GM21528 (cell line): ENCODE results near the gene WDR46.
"Not testable (repeated sequence)": the region's sequence is repeated elsewhere in the genome, so short reads cannot be mapped to it uniquely, and the experiment has no call there.

Source experiments
- ATAC-seq: cut with Tn5 transposase; IDR thresholded peaks from one replicate; pipeline ENCODE4 v1.9.1; 2021; ENCODE audit warnings: mild to moderate bottlenecking, moderate library complexity; ENCODE audit not compliant: unreplicated experiment, low FRiP score

Gene WDR46

GRCh38 chr6:33289784-33290315 is 811 bp upstream of the WDR46 start:
- peak; percentile 17 for ATAC-seq

GRCh38 chr6:33288141-33288920 is 708 bp downstream of the WDR46 start:
- ATAC-seq = peak; percentile 7

- ATAC-seq = no peak
Measured at GRCh38 chr6:33286946-33287914, 1.8 kb downstream of the WDR46 start.

GRCh38 chr6:33285214-33285613 is 3.8 kb downstream of the WDR46 start:
- not testable (repeated sequence) for ATAC-seq

- no peak for ATAC-seq
Measured at GRCh38 chr6:33280539-33280938, 8.5 kb downstream of the WDR46 start.

- ATAC-seq = no peak
Measured at GRCh38 chr6:33279971-33280511, 9.0 kb downstream of the WDR46 start.

GRCh38 chr6:33279257-33279695 is 9.8 kb downstream of the WDR46 start:
- no peak for ATAC-seq

- no peak for ATAC-seq
Measured at GRCh38 chr6:33278810-33279209, 10.2 kb downstream of the WDR46 start.

- no peak for ATAC-seq
Measured at GRCh38 chr6:33278392-33278741, 10.7 kb downstream of the WDR46 start.

GRCh38 chr6:33277663-33278391 is 11.2 kb downstream of the WDR46 start:
- ATAC-seq = peak; percentile 17

- peak; percentile 41 for ATAC-seq
Measured at GRCh38 chr6:33276864-33277662, 12.0 kb downstream of the WDR46 start, which contains the start of gene B3GALT4. Gene B3GALT4 (plus strand): TSS chr6:33277123. CDS start chr6:33277420, 297 bp downstream.

GRCh38 chr6:33276581-33276863 is 12.5 kb downstream of the WDR46 start:
- no peak for ATAC-seq

GRCh38 chr6:33275795-33276580 is 13.1 kb downstream of the WDR46 start:
- not testable (repeated sequence) for ATAC-seq

- ATAC-seq = no peak
Measured at GRCh38 chr6:33273924-33274902, 14.8 kb downstream of the WDR46 start.

- no peak for ATAC-seq
Measured at GRCh38 chr6:33273129-33273923, 15.7 kb downstream of the WDR46 start.

- ATAC-seq = no peak
Measured at GRCh38 chr6:33272275-33273128, 16.5 kb downstream of the WDR46 start.
